Tibial artery (tissue), 4 donors: ENCODE measurements around the gene SMAD3.

ENCODE experiments used
- DNase-seq, 2 donors: peaks; one replicate each; pipeline ENCODE4 v3.0.0-alpha.2; 2019
- H3K27ac ChIP-seq, 2 donors: fragments of 200-600 bp; sonication (generic) in 1 of 2; 1 replicate in 1 of 2; 2 replicates in 1 of 2; pipeline ENCODE4 v1.5.1; 2018 to 2019; ENCODE audit warnings: mild to moderate bottlenecking in 1 of 2
- H3K27me3 ChIP-seq, 2 donors: fragments of 200-600 bp; sonication (generic) in 1 of 2; one replicate each; pipeline versions ENCODE4 v1.5.1 to v1.6.0; 2016 to 2019
- H3K36me3 ChIP-seq, 3 donors: fragments of 200-600 bp; sonication (generic) in 2 of 3; one replicate each; pipeline ENCODE4 v1.5.1; 2016 to 2019; ENCODE audit warnings: mild to moderate bottlenecking in 2 of 3
- H3K4me1 ChIP-seq, 4 donors: fragments of 200-600 bp; sonication (generic) in 2 of 4; 1 replicate in 3 of 4; 2 replicates in 1 of 4; pipeline ENCODE4 v1.5.1; 2016 to 2019
- H3K4me3 ChIP-seq, 2 donors: fragments of 200-600 bp; sonication (generic) in 1 of 2; 1 replicate in 1 of 2; 2 replicates in 1 of 2; pipeline ENCODE4 v1.5.1; 2018 to 2019; ENCODE audit warnings: mild to moderate bottlenecking in 2 of 2
- H3K9me3 ChIP-seq, 3 donors: fragments of 200-600 bp; sonication (generic) in 1 of 3; one replicate each; pipeline ENCODE4 v1.5.1; 2016 to 2019
- CTCF ChIP-seq, 2 experiments: fragments of 200-600 bp in 1 of 2; fragments of 450-650 bp in 1 of 2; IDR thresholded peaks; one replicate each; pipeline ENCODE4 v1.5.1; 2017 to 2019; ENCODE audit warnings: antibody characterized with exemption in 2 of 2, mild to moderate bottlenecking in 1 of 2, moderate library complexity in 1 of 2
- intact Hi-C: fragments of 100-400 bp; cut with DNase I; formaldehyde crosslinking; loops from one replicate; pipeline ENCODE4 v1.15.0; 2023; ENCODE audit warnings: low total_unique reads

The SMAD3 gene

GRCh38 chr15:67189326-67190051 lies 124.1 kb downstream of the SMAD3 start:
- no peak overlapping the region for H3K4me3 ChIP-seq
- H3K4me1 ChIP-seq: peaks cover 0 to 63% (median 37%) of the 10 kb centered on the region in 4 donors
- TF ChIP-seq CTCF (IDR thresholded peaks at IDR 0.05): no peak
- peaks cover 7 to 73% (median 61%) of the 10 kb centered on the region in 3 donors for H3K36me3 ChIP-seq
- peak; percentile 90 for DNase-seq
- no peaks in the 10 kb centered on the region for H3K9me3 ChIP-seq
- intact Hi-C loops: no loop called here
- H3K27me3 ChIP-seq: no peaks in the 10 kb centered on the region
- peak overlapping the region; percentile 64 to 70 for H3K27ac ChIP-seq

- peaks cover 0 to 66% (median 42%) of the 10 kb centered on the region in 4 donors for H3K4me1 ChIP-seq
- no peaks in the 10 kb centered on the region for H3K9me3 ChIP-seq
- H3K36me3 ChIP-seq: peaks cover 7 to 65% (median 52%) of the 10 kb centered on the region in 3 donors
- TF ChIP-seq CTCF (IDR thresholded peaks at IDR 0.05): no peak
- peak overlapping the region; percentile 64 to 70 for H3K27ac ChIP-seq
- no peak for DNase-seq
- H3K27me3 ChIP-seq: no peaks in the 10 kb centered on the region
- no peak overlapping the region for H3K4me3 ChIP-seq
- intact Hi-C loops: no loop called here
Measured at GRCh38 chr15:67190326-67190725, 124.9 kb downstream of the SMAD3 start.

- H3K27me3 ChIP-seq: no peaks in the 10 kb centered on the region
- no peak for DNase-seq
- peaks cover 0 to 63% (median 39%) of the 10 kb centered on the region in 4 donors for H3K4me1 ChIP-seq
- TF ChIP-seq CTCF (IDR thresholded peaks at IDR 0.05): no peak
- intact Hi-C loops: no loop called here
- peaks cover 7 to 60% (median 51%) of the 10 kb centered on the region in 3 donors for H3K36me3 ChIP-seq
- H3K27ac ChIP-seq: peak overlapping the region; percentile 64 to 70
- no peak overlapping the region for H3K4me3 ChIP-seq
- no peaks in the 10 kb centered on the region for H3K9me3 ChIP-seq
Measured at GRCh38 chr15:67190813-67191212, 125.4 kb downstream of the SMAD3 start.

- Histone ChIP-seq H3K9me3 (no peaks in the 10 kb centered on the region), H3K4me1 (peaks cover 0 to 53% (median 29%) of the 10 kb centered on the region in 4 donors), H3K4me3 (no peak overlapping the region), H3K36me3 (peaks cover 7 to 52% (median 45%) of the 10 kb centered on the region in 3 donors), H3K27ac (peak overlapping the region in 1 of 2 donors; percentile 53), H3K27me3 (no peaks in the 10 kb centered on the region)
- intact Hi-C loops: no loop called here
- no peak for TF ChIP-seq CTCF (IDR thresholded peaks at IDR 0.05)
- no peak for DNase-seq
Measured at GRCh38 chr15:67192185-67192820, 126.9 kb downstream of the SMAD3 start.

- no peak overlapping the region for H3K4me3 ChIP-seq
- H3K9me3 ChIP-seq: no peaks in the 10 kb centered on the region
- peaks cover 7 to 43% (median 34%) of the 10 kb centered on the region in 3 donors for H3K36me3 ChIP-seq
- peaks cover 0 to 53% (median 29%) of the 10 kb centered on the region in 4 donors for H3K4me1 ChIP-seq
- intact Hi-C loops: no loop called here
- H3K27me3 ChIP-seq: no peaks in the 10 kb centered on the region
- peak overlapping the region; percentile 42 to 53 for H3K27ac ChIP-seq
- no peak for DNase-seq
- TF ChIP-seq CTCF (IDR thresholded peaks at IDR 0.05): no peak
Measured at GRCh38 chr15:67193223-67193990, 128.0 kb downstream of the SMAD3 start.
